ENCODE measurements around the gene MDH1B. TPM values are rescaled to one million over a fixed set of nuclear protein-coding genes. Genes with fewer than 3 reads are reported as not detected.

Gene MDH1B
- polyA plus RNA-seq, 1 donor from 2014 or later = 11.7 TPM

- Histone ChIP-seq H2AFZ (ENCODE audit: low read depth, low read length) (peak overlapping the region; percentile 89), H3K27ac (ENCODE audit: low read length) (peak overlapping the region; percentile 86), H3K9ac (ENCODE audit: low read length) (peak overlapping the region; percentile 79), H3K9me2 (ENCODE audit: insufficient read depth, low read length) (no peaks in the 10 kb centered on the region), H3K4me3 (ENCODE audit: low read length) (peak overlapping the region; percentile 92), H4K20me1 (ENCODE audit: insufficient read depth) (no peaks in the 10 kb centered on the region), H3K27me3 (ENCODE audit: insufficient read depth, low read depth, low read length) (no peaks in the 10 kb centered on the region), H3K9me3 (ENCODE audit: low read length) (no peaks in the 10 kb centered on the region), H3K4me2 (ENCODE audit: low read length) (peak overlapping the region; percentile 87), H3K36me3 (ENCODE audit: insufficient read depth, low read length) (peaks cover 6% of the 10 kb centered on the region), H3F3A (ENCODE audit: insufficient read depth, low read length, poor library complexity, severe bottlenecking) (no peaks in the 10 kb centered on the region), H3K79me2 (replicated peaks; ENCODE audit: insufficient read depth, low read length) (peaks cover 25% of the 10 kb centered on the region)
- no peak for TF ChIP-seq REST (IDR thresholded peaks at IDR 0.05; ENCODE audit: borderline replicate concordance)
- TF ChIP-seq SMC3 (conservative IDR thresholded peaks at IDR 0.05; ENCODE audit: poor library complexity) = no peak
- TF ChIP-seq RAD21 (conservative IDR thresholded peaks at IDR 0.05) = no peak
- TF ChIP-seq MXI1 (conservative IDR thresholded peaks at IDR 0.05; ENCODE audit: poor library complexity, severe bottlenecking) = no peak
- no peak for TF ChIP-seq EP300 (conservative IDR thresholded peaks at IDR 0.05; ENCODE audit: poor library complexity, severe bottlenecking)
- no peak for TF ChIP-seq EZH2 (IDR thresholded peaks at IDR 0.05; ENCODE audit: borderline replicate concordance, insufficient read depth, low read length, poor library complexity, severe bottlenecking)
- no peak for TF ChIP-seq TAF1 (IDR thresholded peaks at IDR 0.05; ENCODE audit: low read depth)
- no peak for TF ChIP-seq CTCF (IDR thresholded peaks at IDR 0.05; ENCODE audit: poor library complexity, severe bottlenecking)
Measured at GRCh38 chr2:206764673-206765241, 371 bp downstream of the MDH1B start.

GRCh38 chr2:206756816-206757215 lies 8.3 kb downstream of the MDH1B start:
- Histone ChIP-seq H3K9me2 (ENCODE audit: insufficient read depth, low read length) (no peaks in the 10 kb centered on the region), H3K27ac (ENCODE audit: low read length) (no peak overlapping the region), H4K20me1 (ENCODE audit: insufficient read depth) (no peaks in the 10 kb centered on the region), H3K9ac (ENCODE audit: low read length) (no peak overlapping the region), H3K9me3 (ENCODE audit: low read length) (no peaks in the 10 kb centered on the region), H3K79me2 (replicated peaks; ENCODE audit: insufficient read depth, low read length) (no peaks in the 10 kb centered on the region), H3K4me2 (ENCODE audit: low read length) (no peak overlapping the region), H3F3A (ENCODE audit: insufficient read depth, low read length, poor library complexity, severe bottlenecking) (no peaks in the 10 kb centered on the region), H3K36me3 (ENCODE audit: insufficient read depth, low read length) (no peaks in the 10 kb centered on the region), H3K4me3 (ENCODE audit: low read length) (no peak overlapping the region), H2AFZ (ENCODE audit: low read depth, low read length) (no peak overlapping the region), H3K27me3 (ENCODE audit: insufficient read depth, low read depth, low read length) (no peaks in the 10 kb centered on the region)
- TF ChIP-seq EZH2 (IDR thresholded peaks at IDR 0.05; ENCODE audit: borderline replicate concordance, insufficient read depth, low read length, poor library complexity, severe bottlenecking) (no peak), TAF1 (IDR thresholded peaks at IDR 0.05; ENCODE audit: low read depth) (no peak), REST (IDR thresholded peaks at IDR 0.05; ENCODE audit: borderline replicate concordance) (no peak)
